ENCODE results near the gene SRGAP3. TPM values are rescaled to one million over a fixed set of nuclear protein-coding genes. Genes with fewer than 3 reads are reported as not detected.

The SRGAP3 gene
- total and polyA plus RNA-seq, 4 donors = 1.2 to 32.8 (median 7.3) TPM

DNA sequence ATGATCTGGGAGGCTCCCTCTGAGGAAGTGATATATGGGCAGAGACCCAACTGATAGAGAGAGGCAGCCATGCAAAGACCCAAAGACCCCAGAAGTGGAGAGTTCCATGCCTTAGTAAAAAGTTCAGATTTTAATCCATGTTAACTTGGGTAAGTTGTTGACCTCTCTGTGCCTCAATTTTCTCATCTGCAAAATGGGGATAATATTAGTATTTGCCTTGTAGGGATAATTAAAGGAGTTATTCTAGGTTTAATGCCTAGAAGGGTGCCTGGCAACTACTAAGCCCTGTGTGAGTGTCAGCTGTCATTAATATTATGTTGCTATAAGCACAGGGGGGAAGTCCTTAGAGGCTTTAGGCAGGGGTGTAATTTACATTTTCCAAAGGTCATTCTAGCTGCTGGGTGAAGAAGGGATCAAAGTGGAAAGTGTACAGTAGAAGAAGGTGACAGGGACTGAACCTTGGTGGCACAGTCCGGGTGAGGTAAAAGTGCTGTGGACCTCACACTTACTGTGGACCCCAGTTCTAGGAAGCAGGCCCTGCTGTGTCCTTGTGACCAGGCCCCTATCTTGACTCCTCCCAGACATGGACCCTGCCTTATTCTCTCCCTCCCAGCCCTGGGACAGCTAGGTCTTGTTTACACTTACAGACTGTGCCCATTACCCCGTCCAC lies 283.2 kb downstream of the SRGAP3 start:
- H3K27ac ChIP-seq (ENCODE audit: low read depth in 1 of 2, low read length in 1 of 2) = no peak overlapping the region
- no peaks in the 10 kb centered on the region for H3K9me3 ChIP-seq (ENCODE audit: control insufficient read depth in 4 of 4, insufficient read depth in 3 of 4, low read length in 3 of 4)
- H3K4me1 ChIP-seq (ENCODE audit: control insufficient read depth in 5 of 5, insufficient read depth in 5 of 5, low read length in 5 of 5) = peaks cover 0 to 10% (median 3%) of the 10 kb centered on the region in 5 donors
- peaks cover 0 to 3% (median 0%) of the 10 kb centered on the region in 3 donors for H3K27me3 ChIP-seq (ENCODE audit: control insufficient read depth in 3 of 3, insufficient read depth in 3 of 3, low read length in 2 of 3)
- peaks cover 0 to 3% (median 0%) of the 10 kb centered on the region in 4 donors for H3K36me3 ChIP-seq (ENCODE audit: control insufficient read depth in 4 of 4, insufficient read depth in 4 of 4, low read length in 4 of 4)
- TF ChIP-seq, protein P1, sequence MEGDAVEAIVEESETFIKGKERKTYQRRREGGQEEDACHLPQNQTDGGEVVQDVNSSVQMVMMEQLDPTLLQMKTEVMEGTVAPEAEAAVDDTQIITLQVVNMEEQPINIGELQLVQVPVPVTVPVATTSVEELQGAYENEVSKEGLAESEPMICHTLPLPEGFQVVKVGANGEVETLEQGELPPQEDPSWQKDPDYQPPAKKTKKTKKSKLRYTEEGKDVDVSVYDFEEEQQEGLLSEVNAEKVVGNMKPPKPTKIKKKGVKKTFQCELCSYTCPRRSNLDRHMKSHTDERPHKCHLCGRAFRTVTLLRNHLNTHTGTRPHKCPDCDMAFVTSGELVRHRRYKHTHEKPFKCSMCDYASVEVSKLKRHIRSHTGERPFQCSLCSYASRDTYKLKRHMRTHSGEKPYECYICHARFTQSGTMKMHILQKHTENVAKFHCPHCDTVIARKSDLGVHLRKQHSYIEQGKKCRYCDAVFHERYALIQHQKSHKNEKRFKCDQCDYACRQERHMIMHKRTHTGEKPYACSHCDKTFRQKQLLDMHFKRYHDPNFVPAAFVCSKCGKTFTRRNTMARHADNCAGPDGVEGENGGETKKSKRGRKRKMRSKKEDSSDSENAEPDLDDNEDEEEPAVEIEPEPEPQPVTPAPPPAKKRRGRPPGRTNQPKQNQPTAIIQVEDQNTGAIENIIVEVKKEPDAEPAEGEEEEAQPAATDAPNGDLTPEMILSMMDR (IDR thresholded peaks at IDR 0.05; ENCODE audit: control extremely low read depth, extremely low read depth) = no peak
- WGBS, 2 donors = 82 to 92% methylated on average over 2 of the region's 2 CpGs
- ATAC-seq (ENCODE audit: insufficient read depth, low FRiP score) (no peak), DNase-seq (no peak)
- no peak overlapping the region for H3K9ac ChIP-seq (ENCODE audit: insufficient read depth in 1 of 2, low read length in 2 of 2)
- H3K4me3 ChIP-seq = no peak overlapping the region

DNA sequence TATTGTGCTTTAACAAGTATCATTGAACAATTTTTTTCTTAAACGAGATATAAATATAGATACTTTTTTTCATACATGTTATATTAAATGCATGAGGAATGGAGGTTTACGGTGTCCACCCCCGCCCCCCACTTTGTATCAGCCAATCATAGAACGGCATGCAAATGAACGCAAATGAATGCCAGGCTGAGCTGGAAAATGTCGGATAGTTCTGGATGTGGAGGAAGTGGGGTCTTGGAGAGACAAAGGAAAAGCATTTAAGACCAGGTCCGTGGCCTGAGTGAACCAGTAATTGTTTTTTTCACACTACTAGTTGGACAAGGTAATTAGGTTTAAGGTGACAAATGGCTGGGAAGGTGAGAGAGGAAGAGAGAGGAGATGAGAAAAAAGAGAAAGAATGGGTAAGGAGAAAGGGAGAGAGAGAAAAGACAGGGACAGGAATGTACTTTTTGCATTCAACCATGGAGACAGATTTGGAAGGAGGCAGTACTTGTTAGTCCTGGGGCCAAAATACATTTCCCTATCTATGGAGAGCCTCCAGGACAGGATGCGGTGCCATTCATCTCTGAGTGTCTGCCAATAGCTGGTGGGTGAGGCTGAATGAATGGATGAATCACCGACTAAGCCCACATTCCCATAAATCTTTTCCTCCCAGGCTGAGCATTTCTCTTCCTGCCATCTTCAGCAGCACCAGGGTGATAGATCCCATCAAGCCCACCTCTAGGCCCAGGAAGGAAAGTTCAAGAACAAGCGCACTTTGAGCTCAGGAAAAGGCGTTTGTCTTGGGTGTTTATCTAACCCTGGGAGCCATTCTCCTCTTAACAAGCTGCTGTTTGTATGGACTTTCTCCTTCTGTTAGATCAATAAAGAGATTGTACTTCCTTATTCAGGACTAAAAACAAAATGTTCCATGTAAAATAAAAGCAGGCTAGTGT lies 284.7 kb downstream of the SRGAP3 start:
- peaks cover 0 to 10% (median 3%) of the 10 kb centered on the region in 5 donors for H3K4me1 ChIP-seq (ENCODE audit: control insufficient read depth in 5 of 5, insufficient read depth in 5 of 5, low read length in 5 of 5)
- 85 to 87% methylated on average over 11 of the region's 11 CpGs for WGBS, 2 donors
- H3K27me3 ChIP-seq (ENCODE audit: control insufficient read depth in 3 of 3, insufficient read depth in 3 of 3, low read length in 2 of 3) = peaks cover 0 to 3% (median 0%) of the 10 kb centered on the region in 3 donors
- H3K27ac ChIP-seq (ENCODE audit: low read depth in 1 of 2, low read length in 1 of 2) = no peak overlapping the region
- DNase-seq (no peak), ATAC-seq (ENCODE audit: insufficient read depth, low FRiP score) (no peak)
- TF ChIP-seq, protein P1 (IDR thresholded peaks at IDR 0.05; ENCODE audit: control extremely low read depth, extremely low read depth) = no peak
- H3K9ac ChIP-seq (ENCODE audit: insufficient read depth in 1 of 2, low read length in 2 of 2) = no peak overlapping the region
- no peak overlapping the region for H3K4me3 ChIP-seq
- no peaks in the 10 kb centered on the region for H3K9me3 ChIP-seq (ENCODE audit: control insufficient read depth in 4 of 4, insufficient read depth in 3 of 4, low read length in 3 of 4)
- peaks cover 0 to 3% (median 0%) of the 10 kb centered on the region in 4 donors for H3K36me3 ChIP-seq (ENCODE audit: control insufficient read depth in 4 of 4, insufficient read depth in 4 of 4, low read length in 4 of 4)

DNA sequence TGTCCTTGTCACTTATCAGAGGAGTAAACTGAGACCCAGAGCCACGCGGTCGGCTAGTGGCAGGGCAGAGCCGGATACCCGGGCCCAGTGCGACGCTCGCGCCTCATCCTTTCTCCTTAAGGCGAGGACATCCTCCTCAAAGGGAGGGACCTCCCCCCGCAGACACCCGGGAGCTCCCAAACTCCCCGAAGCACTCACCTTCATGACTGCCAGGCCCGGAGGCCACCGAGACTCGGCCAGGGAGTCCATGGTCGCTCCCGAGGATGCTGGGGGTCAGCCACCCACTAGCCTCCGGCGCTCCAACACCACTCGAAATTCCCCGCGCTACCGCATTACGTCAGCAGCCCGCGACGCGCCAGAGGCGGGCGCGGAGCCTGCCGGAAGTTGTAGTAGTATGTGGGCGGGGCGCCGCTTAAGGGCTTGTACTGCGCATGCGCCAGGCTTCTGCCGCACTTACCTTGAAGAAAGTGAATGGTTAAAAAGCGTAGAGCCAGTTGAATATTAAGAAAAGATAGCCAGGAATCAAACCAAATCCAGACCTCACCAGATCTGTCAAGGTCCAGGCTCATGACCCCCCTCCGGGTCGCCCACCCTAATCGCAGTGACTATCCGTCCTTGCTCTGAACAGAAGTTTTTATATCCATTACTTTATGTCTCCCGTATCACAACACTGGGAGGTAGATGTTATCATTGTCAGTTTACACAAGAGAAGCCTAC lies 286.2 kb downstream of the SRGAP3 start, which contains the start of gene RAD18:
Gene RAD18, minus strand, starts transcription at position 336 of the 717 bp plus-strand sequence. Its CDS starts 87 bp downstream, at position 249.
- TF ChIP-seq, protein P1 (IDR thresholded peaks at IDR 0.05; ENCODE audit: control extremely low read depth, extremely low read depth) = no peak
- ATAC-seq (ENCODE audit: insufficient read depth, low FRiP score) (peak; percentile 97), DNase-seq (peak; percentile 94 to 95 (median 95))
- Histone ChIP-seq H3K9ac (ENCODE audit: insufficient read depth in 1 of 2, low read length in 2 of 2) (peak within 1 kb of the TSS; percentile 74 to 91), H3K27ac (ENCODE audit: low read depth in 1 of 2, low read length in 1 of 2) (peak within 1 kb of the TSS; percentile 66 to 81), H3K27me3 (ENCODE audit: control insufficient read depth in 3 of 3, insufficient read depth in 3 of 3, low read length in 2 of 3) (no peaks in the 10 kb centered on the region), H3K9me3 (ENCODE audit: control insufficient read depth in 4 of 4, insufficient read depth in 3 of 4, low read length in 3 of 4) (no peaks in the 10 kb centered on the region), H3K36me3 (ENCODE audit: control insufficient read depth in 4 of 4, insufficient read depth in 4 of 4, low read length in 4 of 4) (peaks cover 0 to 3% (median 0%) of the 10 kb centered on the region in 4 donors), H3K4me1 (ENCODE audit: control insufficient read depth in 5 of 5, insufficient read depth in 5 of 5, low read length in 5 of 5) (peaks cover 0 to 10% (median 3%) of the 10 kb centered on the region in 5 donors), H3K4me3 (peak within 1 kb of the TSS; percentile 83)
- 1% methylated on average over 45 of the region's 45 CpGs for WGBS, 2 donors

Data from lung (tissue), 12 donors.